H9 (cell line): ENCODE results near the gene EFCAB6. TPM values are rescaled to one million over a fixed set of nuclear protein-coding genes. Genes with fewer than 3 reads are reported as not detected.
A peak's percentile ranks its signal among the peaks of the same experiment; 100 is the strongest.

ENCODE experiments used
- DNase-seq: peaks from one replicate; pipeline ENCODE4 v3.0.0-alpha.2; 2017
- H2AFZ ChIP-seq: one replicate; pipeline ENCODE4 v1.6.1; 2013; ENCODE audit warnings: mild to moderate bottlenecking, low read length, control low read depth, moderate library complexity
- H2AK5ac ChIP-seq: 2 replicates; pipeline ENCODE4 v1.6.1; 2013; ENCODE audit warnings: low read length, control low read depth, mixed read lengths; ENCODE audit not compliant: insufficient read length
- H2BK120ac ChIP-seq: one replicate; pipeline ENCODE4 v1.6.1; 2013; ENCODE audit warnings: low read depth, mild to moderate bottlenecking, low read length, control low read depth, inconsistent platforms; ENCODE audit not compliant: poor library complexity, severe bottlenecking
- H2BK12ac ChIP-seq: 2 replicates; pipeline ENCODE4 v1.6.1; 2013; ENCODE audit warnings: low read length, control low read depth, mixed read lengths, low read depth; ENCODE audit not compliant: insufficient read length
- H2BK15ac ChIP-seq: 2 replicates; pipeline ENCODE4 v1.6.1; 2013; ENCODE audit warnings: low read depth, low read length, control low read depth
- H2BK20ac ChIP-seq: one replicate; pipeline ENCODE4 v1.6.1; 2013; ENCODE audit warnings: low read depth, mild to moderate bottlenecking, low read length, control low read depth, inconsistent platforms; ENCODE audit not compliant: poor library complexity, severe bottlenecking
- H2BK5ac ChIP-seq: 2 replicates; pipeline ENCODE4 v1.6.1; 2013; ENCODE audit warnings: low read length, control low read depth, mixed read lengths; ENCODE audit not compliant: insufficient read length
- H3K14ac ChIP-seq: 2 replicates; pipeline ENCODE4 v1.6.1; 2013; ENCODE audit warnings: low read length, control low read depth; ENCODE audit not compliant: insufficient read depth
- H3K18ac ChIP-seq: 2 replicates; pipeline ENCODE4 v1.6.1; 2013; ENCODE audit warnings: low read depth, mild to moderate bottlenecking, mixed read lengths, low read length, control low read depth; ENCODE audit not compliant: insufficient read length
- H3K23ac ChIP-seq: 2 replicates; pipeline ENCODE4 v1.6.1; 2013; ENCODE audit warnings: low read length, control low read depth, mixed read lengths, low read depth; ENCODE audit not compliant: insufficient read length
- H3K23me2 ChIP-seq: 2 replicates; pipeline ENCODE4 v1.6.1; 2013; ENCODE audit warnings: low read depth, mild to moderate bottlenecking, mixed read lengths, low read length, control low read depth; ENCODE audit not compliant: insufficient read length, poor library complexity, severe bottlenecking
- H3K27ac ChIP-seq: 2 replicates; pipeline ENCODE4 v1.5.1; 2013; ENCODE audit warnings: low read length, control low read depth, mixed read lengths, low read depth; ENCODE audit not compliant: insufficient read length
- H3K27me3 ChIP-seq: 2 replicates; pipeline ENCODE4 v1.6.1; 2013; ENCODE audit warnings: low read length, control low read depth, inconsistent platforms; ENCODE audit not compliant: insufficient read depth
- H3K4ac ChIP-seq: 2 replicates; pipeline ENCODE4 v1.6.1; 2013; ENCODE audit warnings: low read depth, mild to moderate bottlenecking, control low read depth, inconsistent platforms, low read length, moderate library complexity
- H3K4me1 ChIP-seq: 2 replicates; pipeline ENCODE4 v1.6.1; 2013; ENCODE audit warnings: low read length, control low read depth, inconsistent platforms; ENCODE audit not compliant: insufficient read depth
- H3K4me2 ChIP-seq: 2 replicates; pipeline ENCODE4 v1.6.1; 2013; ENCODE audit warnings: low read length, control low read depth, mixed read lengths; ENCODE audit not compliant: insufficient read length, insufficient read depth
- H3K56ac ChIP-seq: 2 replicates; pipeline ENCODE4 v1.6.1; 2013; ENCODE audit warnings: low read depth, mild to moderate bottlenecking, mixed read lengths, low read length, control low read depth; ENCODE audit not compliant: insufficient read length
- H3K79me1 ChIP-seq: 2 replicates; pipeline ENCODE4 v1.6.1; 2013; ENCODE audit warnings: low read depth, mild to moderate bottlenecking, moderate library complexity, low read length, control low read depth, inconsistent platforms; ENCODE audit not compliant: insufficient read depth, poor library complexity, severe bottlenecking
- H3K79me2 ChIP-seq: 2 replicates; pipeline ENCODE4 v1.6.1; 2013; ENCODE audit warnings: low read length, control low read depth, inconsistent platforms; ENCODE audit not compliant: insufficient read depth
- H3K9ac ChIP-seq: 2 replicates; pipeline ENCODE4 v1.6.1; 2013; ENCODE audit warnings: low read length, control low read depth, mixed read lengths; ENCODE audit not compliant: insufficient read length; ENCODE audit errors: extremely low read depth
- H3K9me3 ChIP-seq: one replicate; pipeline ENCODE4 v1.6.1; 2013; ENCODE audit warnings: low read depth, low read length, inconsistent platforms; ENCODE audit not compliant: control insufficient read depth
- H3T11ph ChIP-seq: one replicate; pipeline ENCODE4 v1.6.1; 2013; ENCODE audit warnings: mild to moderate bottlenecking, low read length, control low read depth, inconsistent platforms
- H4K20me1 ChIP-seq: one replicate; pipeline ENCODE4 v1.6.1; 2013; ENCODE audit not compliant: control insufficient read depth, insufficient read length, insufficient read depth
- H4K5ac ChIP-seq: 2 replicates; pipeline ENCODE4 v1.6.1; 2013; ENCODE audit warnings: low read depth, mild to moderate bottlenecking, mixed read lengths, low read length, control low read depth; ENCODE audit not compliant: insufficient read length
- H4K8ac ChIP-seq: replicated peaks from 2 replicates; pipeline ENCODE4 v1.6.1; 2013; ENCODE audit warnings: low read length, control low read depth, mixed read lengths, low read depth; ENCODE audit not compliant: insufficient read length
- H4K91ac ChIP-seq: 2 replicates; pipeline ENCODE4 v1.6.1; 2013; ENCODE audit warnings: low read depth, mild to moderate bottlenecking, moderate library complexity, mixed read lengths, low read length, control low read depth; ENCODE audit not compliant: insufficient read length
- H3K27ac Mint-ChIP-seq, 3 experiments: 2 replicates in 2 of 3; 3 replicates in 1 of 3; pipeline ENCODE4 v1.8.0; 2020 to 2021; ENCODE audit warnings: mixed read lengths in 3 of 3, mild to moderate bottlenecking in 1 of 3, moderate library complexity in 1 of 3
- H3K27me3 Mint-ChIP-seq: 2 replicates; pipeline ENCODE4 v1.8.0; 2021; ENCODE audit warnings: low read depth, mild to moderate bottlenecking, moderate library complexity, mixed read lengths
- H3K36me3 Mint-ChIP-seq, 3 experiments: 2 replicates in 2 of 3; 3 replicates in 1 of 3; pipeline ENCODE4 v1.8.0; 2020 to 2021; ENCODE audit warnings: low read depth in 3 of 3, mixed read lengths in 3 of 3; ENCODE audit not compliant: insufficient read depth in 1 of 3
- H3K4me1 Mint-ChIP-seq, 2 experiments: 2 replicates each; pipeline ENCODE4 v1.8.0; 2020; ENCODE audit warnings: mixed read lengths in 2 of 2
- H3K4me3 Mint-ChIP-seq, 2 experiments: 2 replicates in 1 of 2; 3 replicates in 1 of 2; pipeline ENCODE4 v1.8.0; 2020 to 2021; ENCODE audit warnings: mild to moderate bottlenecking in 2 of 2, mixed read lengths in 2 of 2, moderate library complexity in 1 of 2
- H3K9me3 Mint-ChIP-seq, 2 experiments: 2 replicates in 1 of 2; 3 replicates in 1 of 2; pipeline ENCODE4 v1.8.0; 2020; ENCODE audit warnings: mild to moderate bottlenecking in 2 of 2, mixed read lengths in 2 of 2, moderate library complexity in 1 of 2
- CTCF ChIP-seq: fragments of 200-600 bp; sonication (generic); conservative IDR thresholded peaks from 3 replicates; pipeline ENCODE4 v1.8.0; 2021; ENCODE audit warnings: antibody characterized with exemption, mild to moderate bottlenecking
- WGBS: extraction: QIAGEN DNeasy Blood & Tissue Kit; methylation state at CpG from one replicate; pipeline ENCODE4 v1.1.7; 2013; ENCODE audit warnings: missing lambda C conversion rate, low lambda C conversion rate, mixed read lengths; ENCODE audit not compliant: insufficient read length; ENCODE audit errors: extremely low coverage; 5-methylcytosine and 5-hydroxymethylcytosine counted together
- total RNA-seq: library from RNA; stranded (reverse); gene quantifications from 2 replicates; pipeline ENCODE4 v1.2.1, GENCODE V29; 2021

Gene EFCAB6
- total RNA-seq, 1 experiment from 2014 or later = 0.31 TPM

- Histone ChIP-seq H3K4me1 (peaks cover 5% of the 10 kb centered on the region), H3K14ac (no peak overlapping the region), H3K79me2 (no peaks in the 10 kb centered on the region), H3K27ac (no peak overlapping the region), H4K8ac (no peak overlapping the region), H3K4ac (no peak overlapping the region), H2BK20ac (no peak overlapping the region), H4K91ac (no peak overlapping the region), H3K18ac (no peak overlapping the region), H3K23ac (no peak overlapping the region), H2BK5ac (no peak overlapping the region), H3T11ph (no peak overlapping the region), H3K56ac (no peak overlapping the region), H2BK15ac (no peak overlapping the region), H2AFZ (no peak overlapping the region), H3K4me2 (no peak overlapping the region), H3K9me3 (no peaks in the 10 kb centered on the region), H3K23me2 (no peaks in the 10 kb centered on the region), H3K9ac (no peak overlapping the region), H2AK5ac (no peak overlapping the region), H3K79me1 (no peaks in the 10 kb centered on the region), H4K20me1 (no peaks in the 10 kb centered on the region), H4K5ac (no peak overlapping the region), H2BK120ac (no peak overlapping the region), H2BK12ac (no peak overlapping the region), H3K27me3 (no peaks in the 10 kb centered on the region)
- WGBS = no CpG with 5 or more reads among the region's 18 CpGs
- H3K36me3 Mint-ChIP-seq = peaks cover 4 to 15% (median 13%) of the 10 kb centered on the region in 3 experiments; a peak in 5 of 7 replicates
- no peak overlapping the region for H3K4me3 Mint-ChIP-seq
- no peak for TF ChIP-seq CTCF
- peak; percentile 27 for DNase-seq
- H3K27ac Mint-ChIP-seq = peak overlapping the region; percentile 53 to 73 (median 61); a peak in 4 of 7 replicates
- peaks cover 6% of the 10 kb centered on the region for H3K27me3 Mint-ChIP-seq
- H3K4me1 Mint-ChIP-seq = peaks cover 47 to 51% of the 10 kb centered on the region in 2 experiments
- H3K9me3 Mint-ChIP-seq = no peaks in the 10 kb centered on the region
Measured at GRCh38 chr22:43820651-43821305, 8.7 kb upstream of the EFCAB6 start.
